Measurements from ENCODE around the gene BPHL.
A peak's percentile ranks its signal among the peaks of the same experiment; 100 is the strongest.

Gene BPHL

GRCh38 chr6:3119040-3119723 is 671 bp downstream of the BPHL start:
- no peak for DNase-seq (ENCODE audit: low read depth)
- TF ChIP-seq CTCF (IDR thresholded peaks at IDR 0.05; ENCODE audit: control insufficient read depth, extremely low read depth, insufficient read depth): no peak
- peak overlapping the region; percentile 67 for H3K4me3 ChIP-seq (ENCODE audit: low read depth, low read length)

- H3K4me3 ChIP-seq (ENCODE audit: low read depth, low read length): no peak overlapping the region
- DNase-seq (ENCODE audit: low read depth): no peak
- TF ChIP-seq CTCF (IDR thresholded peaks at IDR 0.05; ENCODE audit: control insufficient read depth, extremely low read depth, insufficient read depth): no peak
Measured at GRCh38 chr6:3120765-3121089, 2.2 kb downstream of the BPHL start.

- H3K4me3 ChIP-seq (ENCODE audit: low read depth, low read length): no peak overlapping the region
- TF ChIP-seq CTCF (IDR thresholded peaks at IDR 0.05; ENCODE audit: control insufficient read depth, extremely low read depth, insufficient read depth): no peak
- no peak for DNase-seq (ENCODE audit: low read depth)
Measured at GRCh38 chr6:3122823-3123182, 4.3 kb downstream of the BPHL start.

- H3K4me3 ChIP-seq (ENCODE audit: low read depth, low read length): no peak overlapping the region
- DNase-seq (ENCODE audit: low read depth): no peak
- no peak for TF ChIP-seq CTCF (IDR thresholded peaks at IDR 0.05; ENCODE audit: control insufficient read depth, extremely low read depth, insufficient read depth)
Measured at GRCh38 chr6:3124667-3125066, 6.2 kb downstream of the BPHL start.

- no peak for DNase-seq (ENCODE audit: low read depth)
- TF ChIP-seq CTCF (IDR thresholded peaks at IDR 0.05; ENCODE audit: control insufficient read depth, extremely low read depth, insufficient read depth): no peak
- no peak overlapping the region for H3K4me3 ChIP-seq (ENCODE audit: low read depth, low read length)
Measured at GRCh38 chr6:3125815-3126214, 7.3 kb downstream of the BPHL start.

GRCh38 chr6:3128356-3129108 is 10.0 kb downstream of the BPHL start:
- DNase-seq (ENCODE audit: low read depth): no peak
- no peak overlapping the region for H3K4me3 ChIP-seq (ENCODE audit: low read depth, low read length)
- no peak for TF ChIP-seq CTCF (IDR thresholded peaks at IDR 0.05; ENCODE audit: control insufficient read depth, extremely low read depth, insufficient read depth)

GRCh38 chr6:3131695-3132094 is 13.2 kb downstream of the BPHL start:
- TF ChIP-seq CTCF (IDR thresholded peaks at IDR 0.05; ENCODE audit: control insufficient read depth, extremely low read depth, insufficient read depth): no peak
- H3K4me3 ChIP-seq (ENCODE audit: low read depth, low read length): no peak overlapping the region
- DNase-seq (ENCODE audit: low read depth): no peak

Data from LNCaP clone FGC (cell line).